Stimulated activated CD8-positive, alpha-beta memory T cell treated with anti-CD3 and anti-CD28 coated beads, Interleukin-12 subunit alpha, Interleukin-12 subunit beta, amount 100 ng/mL, for 24 hours (primary cell): ENCODE measurements around the gene UBA6.
"Not testable (repeated sequence)": the region's sequence is repeated elsewhere in the genome, so short reads cannot be mapped to it uniquely, and the experiment has no call there.

Experiments used
- DNase-seq: peaks from one replicate; pipeline ENCODE4 v3.0.0-alpha.2; 2020; ENCODE audit errors: extremely low read depth

Gene UBA6

DNA sequence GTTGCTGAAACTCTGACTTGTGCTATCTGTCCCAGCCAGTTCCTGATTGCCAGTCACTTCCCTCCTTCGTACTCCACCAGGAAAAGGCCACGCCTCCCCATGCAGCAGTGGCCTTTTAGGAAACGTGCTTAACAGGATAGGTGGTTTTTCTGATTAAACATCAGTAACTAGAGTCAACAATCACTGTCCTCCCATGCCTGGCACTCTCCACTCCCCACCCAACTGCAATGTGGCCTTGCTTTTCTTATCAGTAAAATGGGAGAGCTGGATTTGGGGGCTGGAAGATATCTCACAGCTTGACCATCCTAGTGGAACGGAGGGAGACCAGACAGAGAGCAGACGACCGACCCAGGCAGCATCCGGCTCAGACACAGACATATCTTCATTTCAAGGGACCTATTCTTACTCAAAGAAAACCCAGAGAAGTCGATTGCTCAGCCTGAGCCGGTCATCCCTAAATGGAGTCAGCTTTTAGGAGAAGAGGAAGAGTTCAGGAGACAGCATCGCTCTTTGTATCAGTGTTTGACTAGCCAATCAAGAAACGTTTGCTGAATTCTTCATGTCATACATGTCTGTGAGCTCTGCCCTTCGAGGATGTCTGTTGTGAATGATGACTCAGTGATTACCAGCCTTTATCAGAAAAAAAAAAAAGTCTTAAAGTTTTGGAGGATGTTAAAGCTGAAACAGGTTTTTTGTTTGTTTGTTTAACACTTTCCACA lies 12.7 kb upstream of the UBA6 start:
- DNase-seq = no peak

DNA sequence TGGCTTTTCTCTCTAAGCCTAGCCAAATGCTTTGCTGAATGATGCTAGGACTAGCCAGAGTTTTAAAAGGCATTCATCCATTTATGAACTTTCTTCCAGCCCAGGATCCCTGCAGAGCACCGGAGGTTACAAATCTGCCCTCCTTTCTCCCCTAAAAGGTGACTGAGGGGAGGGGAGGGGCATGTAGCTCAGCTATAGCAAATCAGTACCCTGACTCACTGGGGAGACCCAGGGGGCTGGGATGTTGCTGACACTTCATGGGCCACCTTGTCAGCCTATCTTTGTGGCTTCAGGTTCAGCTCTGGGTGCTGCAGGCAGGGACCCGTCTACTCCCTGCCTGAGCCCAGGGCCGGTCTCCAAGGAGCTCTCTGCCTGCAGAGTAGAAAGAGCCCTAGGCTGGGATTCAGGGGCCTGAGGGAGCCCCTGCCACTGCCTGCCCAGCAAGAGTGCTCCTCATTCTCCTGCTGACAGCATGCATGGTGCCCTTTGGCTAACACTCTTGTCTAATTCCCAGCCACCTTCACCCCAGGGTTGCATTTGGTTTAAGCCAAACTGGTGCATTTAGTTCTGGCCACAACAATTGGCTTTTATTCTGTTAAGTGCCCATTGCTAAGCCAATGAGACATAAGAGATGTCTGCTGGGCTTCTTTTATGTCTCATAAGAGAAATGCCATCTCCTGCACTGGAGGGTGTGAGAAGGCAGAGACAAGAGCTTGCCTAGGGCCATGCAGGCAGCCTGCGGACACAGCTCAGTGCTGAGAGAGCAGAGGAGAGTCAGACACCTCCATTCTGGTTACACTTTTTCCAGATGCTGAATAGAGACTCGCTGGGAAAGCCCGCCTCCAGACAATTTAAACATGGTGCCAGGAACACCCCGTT lies 11.9 kb upstream of the UBA6 start:
- DNase-seq = no peak

GRCh38 chr4:67712000-67712625 lies 11.2 kb upstream of the UBA6 start:
- no peak for DNase-seq

DNA sequence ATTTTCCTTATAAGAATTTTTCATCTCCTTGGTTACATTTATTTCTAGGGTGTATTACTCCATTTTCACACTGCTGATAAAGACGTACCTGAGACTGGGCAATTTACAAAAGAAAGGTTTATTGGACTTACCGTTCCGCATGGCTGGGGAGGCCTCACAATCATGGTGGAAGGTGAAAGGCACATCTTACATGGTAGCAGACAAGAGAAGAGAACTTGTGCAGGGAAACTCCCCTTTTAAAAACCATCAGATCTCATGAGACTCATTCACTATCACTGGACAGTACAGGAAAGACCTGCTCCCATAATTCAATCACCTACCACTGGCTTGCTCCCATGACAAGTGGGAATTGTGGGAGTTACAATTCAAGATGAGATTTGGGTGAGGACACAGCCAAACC lies 5.7 kb upstream of the UBA6 start:
- not testable (repeated sequence) for DNase-seq

DNA sequence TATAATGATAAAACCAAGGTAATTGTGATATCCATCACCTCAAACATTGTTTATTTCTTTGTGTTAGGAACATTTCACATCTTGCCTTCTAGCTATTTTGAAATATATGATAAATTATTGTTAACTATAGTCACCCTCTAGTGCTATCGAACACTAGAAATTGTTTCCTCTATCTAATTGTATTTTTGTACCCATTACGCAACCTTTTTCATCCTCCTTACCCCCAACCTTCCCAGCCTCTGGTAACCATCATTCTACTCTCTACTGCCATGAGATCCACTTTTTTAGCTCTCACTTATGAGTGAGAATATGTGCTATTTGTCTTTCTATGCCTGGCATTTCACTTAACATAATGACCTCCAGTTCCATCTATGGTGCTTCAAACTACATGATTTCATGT lies 3.9 kb upstream of the UBA6 start:
- DNase-seq = no peak

DNA sequence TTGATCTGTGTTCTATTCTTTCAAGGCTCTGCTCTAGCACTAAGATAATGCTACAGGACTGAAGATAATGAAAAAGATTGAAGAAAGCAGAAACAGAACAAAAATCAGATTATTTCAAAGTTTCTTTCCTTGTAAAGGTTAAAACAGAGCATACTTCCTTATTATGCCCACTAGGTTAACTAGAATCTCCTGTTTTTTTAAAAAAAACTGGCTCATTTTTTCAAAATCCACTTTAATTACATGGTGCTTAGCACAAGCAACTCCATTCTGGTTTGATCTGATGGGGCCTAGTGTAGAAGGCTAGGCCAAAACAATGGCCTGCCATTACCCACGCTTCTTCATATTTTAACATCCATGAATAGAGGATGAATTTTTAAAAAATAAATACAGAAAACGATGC lies 1.2 kb upstream of the UBA6 start:
- no peak for DNase-seq

DNA sequence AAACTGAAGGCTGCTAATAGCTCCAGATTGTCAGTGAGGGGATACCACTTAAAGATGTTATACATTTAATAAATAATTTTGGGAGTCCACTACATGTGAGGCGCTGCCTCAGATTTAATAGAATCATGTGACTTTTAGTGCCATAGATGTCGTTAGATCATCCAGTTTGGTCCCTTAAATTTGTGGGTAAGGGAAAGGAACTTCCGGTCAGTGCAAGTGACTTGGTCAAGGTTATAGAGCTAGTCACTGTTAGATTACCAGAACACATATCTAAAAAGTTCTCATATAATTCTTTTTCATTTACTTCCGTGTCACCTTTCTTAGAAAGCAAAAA lies 529 bp upstream of the UBA6 start:
- DNase-seq = no peak

DNA sequence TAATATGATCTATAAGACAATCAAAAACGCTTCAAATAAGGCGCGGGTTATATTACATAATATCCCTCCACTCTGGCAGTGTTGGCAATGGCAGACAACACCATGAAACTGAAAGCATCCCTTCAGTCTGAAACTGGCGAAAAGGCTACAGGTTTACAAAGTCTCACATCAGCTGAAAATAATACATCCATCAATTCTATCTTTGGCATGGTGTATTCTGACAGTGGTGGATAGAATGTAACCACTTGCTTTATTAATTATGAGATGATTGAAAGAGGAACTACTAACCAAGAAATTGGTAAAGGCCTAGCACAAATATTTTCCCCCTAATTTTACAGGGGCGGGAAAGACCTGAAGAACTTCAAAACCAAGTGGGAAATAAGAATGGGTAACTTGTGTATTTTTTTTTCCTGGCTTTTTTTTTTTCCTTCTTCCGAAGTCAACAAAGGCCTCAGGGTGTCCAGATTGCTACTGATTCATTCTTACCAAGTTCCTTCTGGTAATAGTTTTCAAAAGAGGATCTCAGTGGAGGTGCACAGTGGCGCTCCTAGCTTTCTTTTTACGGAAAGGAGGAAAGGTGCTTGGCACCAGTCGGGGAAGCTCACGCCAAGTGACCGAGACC lies 728 bp downstream of the UBA6 start:
- no peak for DNase-seq

DNA sequence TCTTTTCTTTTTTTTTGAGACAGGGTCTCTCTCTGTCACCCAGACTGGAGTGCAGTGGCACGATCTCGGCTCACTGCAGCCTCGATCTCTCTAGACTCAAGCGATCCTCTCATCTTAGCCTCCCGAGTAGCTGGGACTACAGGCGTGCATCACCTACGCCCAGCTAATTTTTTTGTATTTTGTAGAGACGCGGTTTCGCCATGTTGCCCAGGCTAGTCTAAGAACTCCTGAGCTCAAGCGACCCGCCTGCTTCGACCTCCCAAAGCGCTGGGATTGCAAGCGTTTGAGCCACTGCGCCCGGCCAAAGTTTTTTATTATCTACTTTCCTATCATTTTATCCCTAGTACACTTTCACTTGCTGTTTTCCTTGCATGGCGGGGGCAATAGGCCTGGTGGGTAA lies 1.4 kb downstream of the UBA6 start:
- DNase-seq = no peak

GRCh38 chr4:67697860-67698687 lies 2.9 kb downstream of the UBA6 start:
- no peak for DNase-seq

- no peak for DNase-seq
Measured at GRCh38 chr4:67696061-67696460, 4.9 kb downstream of the UBA6 start.

- no peak for DNase-seq
Measured at GRCh38 chr4:67694662-67695061, 6.3 kb downstream of the UBA6 start.

DNA sequence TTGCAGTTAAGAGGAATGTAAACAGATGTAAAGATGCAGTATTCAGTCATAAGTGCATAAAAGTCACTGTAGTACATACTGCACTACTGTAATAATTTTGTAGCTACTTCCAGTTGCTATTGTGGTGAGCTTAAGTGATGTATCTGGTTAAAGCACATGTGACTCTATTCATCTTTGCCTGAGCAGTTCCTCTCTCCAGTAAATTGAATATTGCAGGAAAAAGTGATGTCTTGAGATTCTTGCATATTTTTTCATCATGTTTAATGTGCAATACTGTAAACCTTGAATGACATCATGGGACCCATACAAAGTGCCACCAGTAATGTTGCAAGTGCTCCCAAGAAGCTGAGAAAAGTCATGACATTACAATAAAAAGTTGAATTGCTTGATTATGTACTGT lies 9.6 kb downstream of the UBA6 start:
- no peak for DNase-seq

GRCh38 chr4:67687636-67688035 lies 13.3 kb downstream of the UBA6 start:
- no peak for DNase-seq

- no peak for DNase-seq
Measured at GRCh38 chr4:67685532-67685859, 15.5 kb downstream of the UBA6 start.

DNA sequence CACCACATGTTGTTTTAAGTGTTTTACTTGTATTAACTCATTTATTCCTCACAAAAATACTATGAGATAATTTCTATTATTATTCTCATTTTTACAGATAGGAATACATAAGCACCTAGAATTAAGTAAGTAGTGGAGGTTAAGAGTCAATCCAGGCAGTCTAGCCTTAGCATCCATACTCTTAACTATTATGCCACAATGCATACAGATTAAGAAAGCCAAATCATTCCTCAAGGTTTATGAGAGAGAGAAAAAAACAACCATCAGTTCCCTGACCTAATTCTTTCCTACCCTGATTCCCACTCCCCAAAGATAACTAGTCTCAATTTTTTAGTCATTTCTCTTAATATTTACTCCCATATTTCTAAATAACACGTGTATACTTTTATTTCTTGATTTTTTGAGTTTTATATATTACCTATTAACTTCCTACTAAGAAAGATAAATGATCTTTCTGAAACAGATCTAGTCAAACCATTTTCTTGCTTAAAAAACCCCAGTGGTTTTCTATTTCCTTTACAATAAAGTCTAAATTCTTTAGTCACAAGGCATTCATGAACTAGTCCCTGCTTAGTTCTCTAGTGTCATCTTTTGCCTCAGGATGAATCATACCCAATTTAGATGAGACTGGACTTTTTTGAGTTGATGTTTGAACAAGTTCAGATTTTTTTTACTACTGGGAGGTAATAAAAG lies 16.0 kb downstream of the UBA6 start:
- DNase-seq = no peak

DNA sequence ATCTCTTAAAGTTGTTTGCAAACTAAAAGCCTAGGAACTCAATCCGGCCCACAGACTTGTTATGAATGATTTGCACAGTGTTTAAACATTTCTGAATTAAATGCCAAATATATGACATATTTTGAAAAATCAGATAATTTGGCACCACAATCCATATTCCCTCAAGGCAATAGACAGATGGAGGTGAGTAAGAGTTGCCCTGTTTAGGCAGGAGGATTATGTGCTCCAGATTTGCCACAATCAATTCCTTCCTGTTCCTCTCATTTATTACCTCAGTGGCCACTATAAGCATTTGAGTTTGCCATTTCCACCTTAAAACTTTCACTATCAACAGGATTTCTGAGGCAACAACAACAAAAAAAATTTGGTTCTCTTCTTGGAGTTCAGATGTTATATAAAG lies 18.7 kb downstream of the UBA6 start:
- no peak for DNase-seq

- DNase-seq = no peak
Measured at GRCh38 chr4:67680581-67681222, 20.3 kb downstream of the UBA6 start.

GRCh38 chr4:67678612-67679011 lies 22.3 kb downstream of the UBA6 start:
- no peak for DNase-seq

- no peak for DNase-seq
Measured at GRCh38 chr4:67674098-67674497, 26.9 kb downstream of the UBA6 start.

GRCh38 chr4:67668315-67668714 lies 32.6 kb downstream of the UBA6 start:
- no peak for DNase-seq
